KMS-11 (cell line): ENCODE data around the gene IDUA.

Source experiments
- H2AFZ ChIP-seq: fragments of 200-600 bp; sonication (generic); 2 replicates; pipeline ENCODE4 v1.6.1; 2016; ENCODE audit warnings: antibody characterized with exemption, mixed run types, low read depth
- H3K27ac ChIP-seq: fragments of 200-600 bp; sonication (generic); 2 replicates; pipeline ENCODE4 v1.6.1; 2016; ENCODE audit warnings: mild to moderate bottlenecking, mixed run types
- H3K27me3 ChIP-seq: fragments of 200-600 bp; sonication (generic); 2 replicates; pipeline ENCODE4 v1.6.1; 2017; ENCODE audit warnings: mild to moderate bottlenecking, low read depth, mixed run types, moderate library complexity; ENCODE audit not compliant: insufficient read depth
- H3K36me3 ChIP-seq: fragments of 200-600 bp; sonication (generic); 2 replicates; pipeline ENCODE4 v1.6.1; 2017; ENCODE audit warnings: mild to moderate bottlenecking, mixed run types; ENCODE audit not compliant: insufficient read depth
- H3K4me1 ChIP-seq: fragments of 200-600 bp; sonication (generic); 2 replicates; pipeline ENCODE4 v1.6.1; 2016; ENCODE audit warnings: mild to moderate bottlenecking, low read depth, mixed run types; ENCODE audit not compliant: poor library complexity, severe bottlenecking
- H3K4me2 ChIP-seq: fragments of 200-600 bp; sonication (generic); 2 replicates; pipeline ENCODE4 v1.7.0; 2016; ENCODE audit warnings: mild to moderate bottlenecking, mixed run types
- H3K4me3 ChIP-seq: fragments of 200-600 bp; sonication (generic); IDR thresholded peaks from 2 replicates; pipeline ENCODE4 v1.6.1; 2017; ENCODE audit warnings: low read depth, low read length, mixed read lengths; ENCODE audit not compliant: insufficient read depth
- H3K79me2 ChIP-seq: fragments of 200-600 bp; sonication (generic); 2 replicates; pipeline ENCODE4 v1.6.1; 2016; ENCODE audit warnings: low read depth, mixed run types; ENCODE audit not compliant: insufficient read depth
- H3K9ac ChIP-seq: fragments of 200-600 bp; sonication (generic); 2 replicates; pipeline ENCODE4 v1.6.1; 2016; ENCODE audit warnings: mild to moderate bottlenecking, mixed run types
- H4K20me1 ChIP-seq: fragments of 200-600 bp; sonication (generic); 2 replicates; pipeline ENCODE4 v1.6.1; 2016; ENCODE audit warnings: mild to moderate bottlenecking, mixed run types; ENCODE audit not compliant: insufficient read depth
- TF ChIP-seq, protein P1 (sequence below): fragments of 200-600 bp; sonication (generic); conservative IDR thresholded peaks from 2 replicates; pipeline ENCODE4 v1.6.1; 2017; ENCODE audit warnings: low read depth, mild to moderate bottlenecking, antibody characterized with exemption, low read length, moderate library complexity, mixed read lengths

IDUA gene

DNA sequence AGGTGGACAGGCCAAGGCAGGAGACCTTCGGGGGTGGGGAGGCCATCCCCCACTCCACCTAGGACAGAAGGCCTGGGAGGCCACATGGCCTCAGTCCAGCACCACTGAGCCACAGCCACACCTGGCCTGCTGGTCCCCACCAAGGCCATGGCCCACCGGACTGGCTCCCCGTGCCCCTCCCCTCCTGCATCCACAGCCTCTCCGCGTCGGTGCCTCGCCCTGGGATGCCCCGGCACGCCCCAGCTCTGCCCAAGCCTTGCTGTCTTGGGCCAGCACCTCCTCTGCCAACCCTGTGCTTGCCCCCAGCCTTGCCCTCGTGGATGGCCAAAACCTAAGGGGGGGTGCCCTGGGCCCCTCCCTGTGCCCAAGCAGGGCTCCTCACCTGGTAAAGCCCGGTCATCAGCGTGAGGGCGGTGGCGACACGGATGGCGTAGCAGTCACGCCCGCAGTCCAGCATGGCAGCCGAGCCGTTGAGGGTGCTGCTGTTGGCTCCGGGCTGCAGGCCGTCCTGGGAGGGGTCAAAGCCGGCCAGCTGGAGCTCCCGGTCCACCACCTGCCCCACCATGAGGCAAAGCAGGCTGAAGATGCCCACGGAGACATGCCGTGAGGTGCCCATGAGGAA, 4.0 kb downstream of the IDUA start:
- Histone ChIP-seq H3K9ac (no peak overlapping the region), H3K4me2 (no peak overlapping the region), H3K27ac (no peak overlapping the region), H3K79me2 (no peaks in the 10 kb centered on the region), H3K4me3 (no peak overlapping the region), H3K4me1 (no peaks in the 10 kb centered on the region), H3K27me3 (no peaks in the 10 kb centered on the region), H3K36me3 (no peaks in the 10 kb centered on the region), H2AFZ (no peak overlapping the region), H4K20me1 (no peaks in the 10 kb centered on the region)
- TF ChIP-seq, protein P1, sequence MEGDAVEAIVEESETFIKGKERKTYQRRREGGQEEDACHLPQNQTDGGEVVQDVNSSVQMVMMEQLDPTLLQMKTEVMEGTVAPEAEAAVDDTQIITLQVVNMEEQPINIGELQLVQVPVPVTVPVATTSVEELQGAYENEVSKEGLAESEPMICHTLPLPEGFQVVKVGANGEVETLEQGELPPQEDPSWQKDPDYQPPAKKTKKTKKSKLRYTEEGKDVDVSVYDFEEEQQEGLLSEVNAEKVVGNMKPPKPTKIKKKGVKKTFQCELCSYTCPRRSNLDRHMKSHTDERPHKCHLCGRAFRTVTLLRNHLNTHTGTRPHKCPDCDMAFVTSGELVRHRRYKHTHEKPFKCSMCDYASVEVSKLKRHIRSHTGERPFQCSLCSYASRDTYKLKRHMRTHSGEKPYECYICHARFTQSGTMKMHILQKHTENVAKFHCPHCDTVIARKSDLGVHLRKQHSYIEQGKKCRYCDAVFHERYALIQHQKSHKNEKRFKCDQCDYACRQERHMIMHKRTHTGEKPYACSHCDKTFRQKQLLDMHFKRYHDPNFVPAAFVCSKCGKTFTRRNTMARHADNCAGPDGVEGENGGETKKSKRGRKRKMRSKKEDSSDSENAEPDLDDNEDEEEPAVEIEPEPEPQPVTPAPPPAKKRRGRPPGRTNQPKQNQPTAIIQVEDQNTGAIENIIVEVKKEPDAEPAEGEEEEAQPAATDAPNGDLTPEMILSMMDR = no peak

DNA sequence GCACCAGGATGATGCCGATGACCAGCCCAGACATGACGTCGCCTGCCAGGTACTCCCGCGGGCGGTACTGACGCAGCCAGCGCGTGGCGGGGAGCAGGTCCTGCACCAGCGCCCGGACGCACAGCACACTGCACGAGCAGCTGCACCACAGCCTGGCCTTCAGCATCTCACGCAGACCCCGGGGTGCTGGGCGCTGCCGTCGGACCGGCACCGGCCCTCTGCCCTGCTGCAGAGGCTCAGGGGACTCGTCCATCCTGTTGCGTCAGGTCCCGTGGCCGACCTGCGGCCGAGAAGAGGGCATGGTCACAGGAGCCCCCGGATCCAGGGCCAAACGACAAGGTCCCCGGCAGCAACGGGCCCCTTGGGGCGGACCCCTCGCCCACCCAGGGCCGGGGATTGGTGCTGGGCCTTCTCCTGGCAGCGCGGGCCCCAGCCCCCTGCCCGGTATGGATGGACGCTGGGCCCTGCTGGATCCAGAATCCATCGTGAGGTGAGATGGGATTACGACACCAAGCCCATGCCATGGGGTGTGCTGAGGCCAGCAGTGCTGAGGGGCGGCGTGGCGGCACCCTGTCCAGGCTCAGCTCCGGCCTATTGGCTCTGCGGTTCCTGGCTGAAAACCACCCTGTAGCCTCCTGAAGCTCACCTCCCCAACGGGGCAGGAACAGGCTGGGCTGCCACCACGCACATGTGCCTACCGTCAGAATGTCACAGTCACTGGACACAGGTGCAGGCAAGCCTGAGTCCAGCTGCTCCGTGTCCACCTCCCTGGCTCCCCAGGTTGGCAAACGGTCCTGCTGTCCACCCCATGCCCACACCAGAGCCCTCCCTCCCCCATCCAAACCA, 4.8 kb downstream of the IDUA start:
- no peak overlapping the region for H3K27ac ChIP-seq
- H3K36me3 ChIP-seq = no peaks in the 10 kb centered on the region
- no peak overlapping the region for H2AFZ ChIP-seq
- no peaks in the 10 kb centered on the region for H3K79me2 ChIP-seq
- H3K27me3 ChIP-seq = no peaks in the 10 kb centered on the region
- no peak overlapping the region for H3K9ac ChIP-seq
- H3K4me3 ChIP-seq = no peak overlapping the region
- no peak overlapping the region for H3K4me2 ChIP-seq
- no peaks in the 10 kb centered on the region for H4K20me1 ChIP-seq
- no peaks in the 10 kb centered on the region for H3K4me1 ChIP-seq
- TF ChIP-seq, protein P1 = no peak

DNA sequence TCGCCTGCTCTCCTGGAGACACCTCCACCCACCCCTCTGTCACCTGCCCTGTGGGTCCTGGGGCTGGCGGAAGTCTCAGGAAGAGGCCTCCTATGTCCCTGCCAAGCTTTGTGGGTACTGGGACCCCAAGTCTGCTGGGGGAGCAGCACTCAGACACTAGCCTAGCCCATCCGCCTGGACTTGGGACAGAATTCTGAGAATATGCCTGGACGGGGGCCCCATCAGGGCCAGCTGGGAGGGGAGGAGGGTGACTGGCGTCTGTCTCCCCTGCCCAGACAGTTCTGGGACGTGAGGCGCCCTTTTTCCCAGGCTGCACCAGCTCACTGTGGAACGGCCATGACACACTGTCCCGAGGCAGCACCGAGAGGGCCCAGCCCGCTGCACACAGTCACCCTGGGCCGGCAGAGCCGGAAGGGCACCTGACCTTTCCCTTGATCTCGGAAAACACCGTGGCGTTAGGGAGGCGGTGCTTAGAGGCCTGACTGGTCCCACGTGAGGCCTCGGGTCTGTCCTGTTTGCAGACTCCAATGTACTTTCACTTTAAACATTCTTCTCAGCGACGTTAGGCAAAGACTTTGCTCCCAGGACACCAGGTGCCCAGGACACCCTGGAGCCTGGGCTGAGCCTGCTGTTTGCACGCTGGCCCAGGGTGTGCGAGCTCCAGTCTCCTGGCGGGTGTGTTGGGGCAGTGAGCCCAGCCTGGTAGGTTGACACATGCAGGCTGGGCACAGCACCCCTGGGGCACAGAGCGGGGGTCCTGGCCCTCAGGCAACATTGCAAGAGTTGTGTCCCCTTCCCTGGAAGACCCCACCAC, 5.7 kb downstream of the IDUA start:
- Histone ChIP-seq H3K79me2 (no peaks in the 10 kb centered on the region), H3K4me2 (no peak overlapping the region), H2AFZ (no peak overlapping the region), H4K20me1 (no peaks in the 10 kb centered on the region), H3K9ac (no peak overlapping the region), H3K4me3 (no peak overlapping the region), H3K4me1 (no peaks in the 10 kb centered on the region), H3K27me3 (no peaks in the 10 kb centered on the region), H3K27ac (no peak overlapping the region), H3K36me3 (no peaks in the 10 kb centered on the region)
- TF ChIP-seq, protein P1 = no peak

DNA sequence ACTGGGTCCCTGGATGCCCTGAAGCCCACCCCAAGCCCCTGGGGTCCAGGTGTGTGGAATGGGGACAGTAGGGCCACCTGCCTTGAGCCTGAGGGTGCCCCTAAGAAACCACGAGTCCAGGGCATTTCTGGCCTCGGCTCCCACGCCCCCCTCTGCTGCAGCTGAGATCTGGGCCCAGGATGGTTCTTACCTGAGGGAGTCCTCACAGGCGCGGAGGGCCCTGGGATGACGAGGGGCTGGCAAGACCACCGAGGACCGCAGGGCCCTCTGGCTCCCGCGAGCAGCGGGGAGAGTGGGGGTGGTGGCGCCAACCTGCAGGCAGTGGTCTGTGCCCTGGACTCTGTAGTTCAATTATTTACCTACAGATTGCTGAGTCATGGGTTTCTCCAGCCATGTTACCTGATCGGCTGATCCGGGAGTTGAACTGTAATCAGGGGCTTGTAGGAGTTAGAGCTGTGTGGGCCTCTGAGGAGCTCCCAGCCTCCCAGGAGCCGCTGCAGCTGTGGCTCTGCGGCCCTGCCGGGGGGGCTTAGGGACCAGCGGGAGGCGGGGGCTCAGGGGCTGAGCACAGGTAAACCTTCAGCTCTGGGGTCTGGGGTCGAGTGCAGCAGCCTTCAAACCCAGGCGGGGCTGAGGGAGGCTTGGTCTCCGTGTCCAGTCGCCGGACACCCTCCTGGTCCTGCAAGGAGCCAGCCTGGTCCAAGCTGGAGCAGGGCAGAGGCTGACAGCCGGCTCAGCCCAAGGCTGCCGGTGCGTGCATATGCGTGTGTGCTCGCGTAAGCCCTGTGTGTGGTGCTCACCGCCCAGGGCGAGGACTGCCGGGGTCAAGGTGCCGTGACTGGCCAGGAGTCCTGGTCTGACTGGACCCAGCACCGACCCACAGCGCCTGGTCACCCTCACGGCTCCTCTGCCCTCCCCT, 6.5 kb downstream of the IDUA start, which contains the start of gene SLC26A1:
Gene SLC26A1, minus strand, starts transcription at position 294 of the 919 bp plus-strand sequence. CDS start 1,701 bp downstream, outside the sequence.
- no peak within 1 kb of the TSS for H2AFZ ChIP-seq
- no peaks in the 10 kb centered on the region for H3K27me3 ChIP-seq
- no peaks in the 10 kb centered on the region for H3K36me3 ChIP-seq
- no peaks in the 10 kb centered on the region for H3K4me1 ChIP-seq
- H3K9ac ChIP-seq = no peak within 1 kb of the TSS
- no peaks in the 10 kb centered on the region for H4K20me1 ChIP-seq
- TF ChIP-seq, protein P1 = no peak
- no peak within 1 kb of the TSS for H3K4me3 ChIP-seq
- no peak within 1 kb of the TSS for H3K27ac ChIP-seq
- H3K79me2 ChIP-seq = no peaks in the 10 kb centered on the region
- no peak within 1 kb of the TSS for H3K4me2 ChIP-seq
